ENCODE measurements around the gene BPGM.
A peak's percentile ranks its signal among the peaks of the same experiment; 100 is the strongest.
"Not testable (repeated sequence)": the region's sequence is repeated elsewhere in the genome, so short reads cannot be mapped to it uniquely, and the experiment has no call there.

The BPGM gene

DNA sequence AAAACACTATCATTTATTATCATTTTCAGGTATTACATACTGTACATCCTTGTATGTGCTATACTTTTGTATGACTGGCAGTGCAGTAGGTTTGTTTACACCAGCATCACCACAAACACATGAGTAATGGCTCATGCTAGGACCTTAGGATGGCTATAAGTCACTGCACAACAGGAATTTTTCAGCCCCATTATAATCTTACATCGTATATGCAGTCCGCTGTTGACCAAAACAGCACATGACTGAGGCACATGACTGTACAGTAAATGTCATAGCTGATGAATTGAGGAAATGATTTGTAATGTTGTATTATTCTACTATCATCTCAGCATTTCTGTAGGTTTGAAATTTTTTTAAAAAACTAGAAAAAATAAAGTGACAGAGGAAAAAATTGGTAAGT lies 38.6 kb downstream of the BPGM start:
- Histone ChIP-seq H3K4me1 (peaks cover under 1 to 19% (median 8%) of the 10 kb centered on the region in 10 experiments; a peak in 16 of 20 replicates), H3K27me3 (no peaks in the 10 kb centered on the region), H4K20me1 (no peaks in the 10 kb centered on the region), H3K9ac (no peak overlapping the region), H3K9me3 (replicated peaks in 1 of 11) (no peaks in the 10 kb centered on the region), H3K27ac (peak overlapping the region in 2 of 11 experiments; percentile 14 to 34; a peak in 2 of 22 replicates), H3K36me3 (peaks cover 0 to 8% (median 5%) of the 10 kb centered on the region in 11 experiments; a peak in 16 of 22 replicates), H3K4me2 (peak overlapping the region in 1 of 11 experiments; percentile 38; a peak in 1 of 22 replicates), H3K4me3 (no peak overlapping the region)
- no peak for TF ChIP-seq Cebpa-rat (IDR thresholded peaks at IDR 0.05)

DNA sequence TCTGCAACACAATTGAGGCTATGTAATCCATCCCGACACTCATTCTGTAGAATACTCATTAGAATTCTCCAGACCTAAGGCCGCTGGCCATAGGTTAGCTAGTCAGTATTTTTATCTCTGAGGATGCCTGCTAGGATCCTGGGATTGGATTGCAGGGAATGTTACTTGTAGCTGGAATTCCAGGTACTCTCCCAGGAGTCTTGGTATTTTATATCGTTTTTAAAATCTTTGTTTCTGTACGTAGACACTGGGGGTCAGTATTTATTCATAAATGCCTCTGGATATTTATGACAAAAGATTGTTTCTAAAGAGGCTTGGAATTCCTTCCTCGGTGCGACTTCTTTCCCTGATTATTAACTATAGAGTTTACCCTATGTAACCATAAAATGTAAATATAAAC lies 40.1 kb downstream of the BPGM start:
- Histone ChIP-seq H3K36me3 (no peaks in the 10 kb centered on the region), H3K4me1 (peaks cover 15 to 35% (median 23%) of the 10 kb centered on the region in 10 experiments), H3K4me2 (no peak overlapping the region), H4K20me1 (no peaks in the 10 kb centered on the region), H3K27ac (no peak overlapping the region), H3K9ac (no peak overlapping the region), H3K9me3 (replicated peaks in 1 of 11) (no peaks in the 10 kb centered on the region), H3K27me3 (no peaks in the 10 kb centered on the region), H3K4me3 (no peak overlapping the region)
- no peak for TF ChIP-seq Cebpa-rat (IDR thresholded peaks at IDR 0.05)

DNA sequence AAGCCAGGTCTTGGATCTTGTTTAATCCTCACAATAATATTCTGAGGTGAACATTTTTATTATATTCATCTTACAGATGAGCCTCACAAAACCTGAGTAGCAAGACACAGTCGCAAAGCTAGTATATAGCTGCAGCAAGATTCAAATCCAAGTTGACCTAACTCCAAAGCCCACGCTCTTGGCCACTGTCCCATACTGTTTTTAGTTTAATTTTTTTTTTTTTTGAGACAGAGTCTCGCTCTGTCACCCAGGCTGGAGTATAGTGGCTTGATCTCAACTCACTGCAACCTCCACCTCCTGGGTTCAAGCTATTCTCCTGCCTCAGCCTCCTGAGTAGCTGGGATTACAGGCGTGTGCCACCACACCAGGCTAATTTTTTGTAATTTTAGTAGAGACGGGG lies 42.9 kb downstream of the BPGM start:
- peak overlapping the region in 6 of 11 experiments; percentile 3 to 49 (median 26); a peak in 4 of 22 replicates for H3K4me2 ChIP-seq
- H3K27me3 ChIP-seq; H3K9ac ChIP-seq; H3K4me3 ChIP-seq; H4K20me1 ChIP-seq; H3K36me3 ChIP-seq; H3K9me3 ChIP-seq (replicated peaks in 1 of 11): not testable (repeated sequence)
- H3K27ac ChIP-seq = peak overlapping the region in 1 of 11 experiments; percentile 8; a peak in 2 of 22 replicates
- H3K4me1 ChIP-seq = peaks cover 20 to 44% (median 28%) of the 10 kb centered on the region in 10 experiments

DNA sequence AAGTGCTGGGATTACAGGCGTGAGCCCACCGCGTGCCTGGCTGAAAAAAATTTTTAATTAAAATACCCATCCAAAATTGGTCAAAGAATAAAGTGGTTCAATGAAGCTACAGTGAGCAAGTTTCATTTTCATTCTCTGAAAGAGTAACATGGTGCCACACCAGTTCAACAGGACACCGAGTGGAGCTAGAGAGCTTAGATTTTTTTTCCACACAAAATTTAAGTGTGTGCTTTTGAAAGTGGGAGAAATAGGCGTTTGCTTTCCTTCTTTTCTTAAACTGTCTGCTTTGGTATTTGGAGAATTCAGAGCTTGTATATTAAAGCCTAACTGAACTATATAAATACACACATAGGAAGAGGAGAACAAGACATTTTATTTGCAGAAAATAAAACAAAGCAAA lies 43.4 kb downstream of the BPGM start:
- Histone ChIP-seq H3K9ac (no peak overlapping the region; a peak in 1 of 22 replicates), H3K27ac (peak overlapping the region in 2 of 11 experiments; percentile 8 to 14; a peak in 3 of 22 replicates), H3K4me2 (peak overlapping the region in 10 of 11 experiments; percentile 8 to 52 (median 32); a peak in 13 of 22 replicates)

DNA sequence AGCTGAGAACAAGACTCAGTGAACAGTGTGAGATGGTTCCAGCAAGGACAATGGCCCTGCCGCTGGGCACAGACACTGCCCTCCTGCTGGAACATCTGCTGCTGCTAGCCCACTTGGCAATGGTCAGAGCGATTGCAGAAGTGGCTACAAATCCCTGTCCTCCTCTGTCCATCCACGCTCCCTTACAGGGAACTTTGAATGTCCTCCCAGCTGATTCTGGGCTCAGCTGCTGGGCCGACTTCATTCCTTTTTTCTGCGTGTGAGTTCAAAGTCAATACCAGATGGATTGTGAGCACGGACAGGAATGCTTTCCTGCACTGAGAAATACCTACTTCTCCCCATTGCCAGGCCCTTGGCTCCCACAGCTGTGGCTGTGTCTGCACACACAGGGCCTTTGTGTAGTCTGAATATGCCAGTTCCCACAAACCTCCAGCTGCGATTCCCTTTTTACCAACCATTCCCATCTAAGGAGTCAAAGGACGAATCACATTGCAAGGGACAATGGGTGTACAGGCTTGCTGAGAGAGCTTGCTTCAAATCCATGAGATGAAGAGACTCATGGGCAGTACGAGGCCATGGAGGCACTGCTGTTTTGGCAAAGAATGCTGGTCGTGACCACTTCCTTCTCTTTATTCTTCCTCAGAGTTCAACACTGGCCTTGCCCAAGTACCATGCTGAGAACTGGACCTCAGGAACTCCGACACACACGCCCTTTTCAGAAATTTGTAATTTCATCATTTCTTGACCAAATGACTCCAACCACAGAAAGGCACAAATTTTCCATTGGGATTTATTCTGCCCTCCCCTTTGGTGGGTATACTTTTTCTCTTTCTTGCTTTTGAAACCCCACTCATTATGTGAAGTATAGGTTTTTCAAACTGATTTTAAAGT lies 44.2 kb downstream of the BPGM start:
- no peak overlapping the region for H3K4me3 ChIP-seq
- H3K9ac ChIP-seq = no peak overlapping the region
- H3K4me1 ChIP-seq = peaks cover 20 to 38% (median 28%) of the 10 kb centered on the region in 10 experiments
- H4K20me1 ChIP-seq = no peaks in the 10 kb centered on the region
- peak overlapping the region; percentile 8 to 52 (median 33); a peak in 19 of 22 replicates for H3K4me2 ChIP-seq
- H3K9me3 ChIP-seq (replicated peaks in 1 of 11) = no peaks in the 10 kb centered on the region
- TF ChIP-seq Cebpa-rat (IDR thresholded peaks at IDR 0.05) = no peak
- H3K27ac ChIP-seq = peak overlapping the region in 1 of 11 experiments; percentile 14; a peak in 1 of 22 replicates
- H3K27me3 ChIP-seq = no peaks in the 10 kb centered on the region
- H3K36me3 ChIP-seq = no peaks in the 10 kb centered on the region

More for the DNA sequence above, 43.4 kb downstream of the BPGM start:
- Histone ChIP-seq H3K9me3 (replicated peaks in 1 of 11) (no peaks in the 10 kb centered on the region), H3K4me1 (peaks cover 20 to 44% (median 28%) of the 10 kb centered on the region in 10 experiments), H3K4me3 (no peak overlapping the region), H4K20me1 (no peaks in the 10 kb centered on the region), H3K27me3 (no peaks in the 10 kb centered on the region), H3K36me3 (no peaks in the 10 kb centered on the region)
- no peak for TF ChIP-seq Cebpa-rat (IDR thresholded peaks at IDR 0.05)

- peaks cover 20 to 38% (median 28%) of the 10 kb centered on the region in 10 experiments for H3K4me1 ChIP-seq
- no peaks in the 10 kb centered on the region for H3K36me3 ChIP-seq
- H3K27ac ChIP-seq = no peak overlapping the region
- H3K4me2 ChIP-seq = peak overlapping the region; percentile 20 to 64 (median 41); a peak in 16 of 22 replicates
- H4K20me1 ChIP-seq = no peaks in the 10 kb centered on the region
- no peak overlapping the region for H3K9ac ChIP-seq
- TF ChIP-seq Cebpa-rat (IDR thresholded peaks at IDR 0.05) = no peak
- H3K4me3 ChIP-seq = no peak overlapping the region
- H3K9me3 ChIP-seq (replicated peaks in 1 of 11) = no peaks in the 10 kb centered on the region
- no peaks in the 10 kb centered on the region for H3K27me3 ChIP-seq
These were observed 45.1 kb downstream of the BPGM start for GRCh38 chr7:134691546-134692343.

- Histone ChIP-seq H4K20me1 (no peaks in the 10 kb centered on the region), H3K4me3 (no peak overlapping the region), H3K36me3 (no peaks in the 10 kb centered on the region), H3K4me2 (peak overlapping the region; percentile 20 to 64 (median 41); a peak in 15 of 22 replicates), H3K9me3 (replicated peaks in 1 of 11) (no peaks in the 10 kb centered on the region), H3K4me1 (peaks cover 20 to 38% (median 28%) of the 10 kb centered on the region in 10 experiments), H3K27me3 (no peaks in the 10 kb centered on the region), H3K27ac (no peak overlapping the region), H3K9ac (no peak overlapping the region)
- no peak for TF ChIP-seq Cebpa-rat (IDR thresholded peaks at IDR 0.05)
These were observed 45.7 kb downstream of the BPGM start for GRCh38 chr7:134692344-134692705.

DNA sequence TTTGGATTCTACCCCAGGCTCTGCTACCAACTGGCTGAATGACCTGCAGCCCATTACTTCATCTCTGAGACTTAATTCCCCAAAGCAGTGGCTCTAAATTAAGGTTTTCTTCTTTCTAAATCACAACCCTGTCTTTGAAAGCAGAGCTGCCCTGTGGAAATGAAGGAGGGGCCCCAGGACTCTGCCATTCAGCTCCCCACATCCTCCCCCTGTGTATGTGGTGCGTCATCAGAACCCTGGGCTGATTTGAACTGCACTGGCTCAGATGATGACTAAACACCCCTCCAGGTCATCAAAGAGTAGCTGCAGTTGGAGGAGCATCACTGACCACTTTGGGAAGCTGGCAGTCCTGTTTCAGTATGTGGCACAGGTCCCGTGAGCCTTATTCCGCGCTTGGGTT lies 46.6 kb downstream of the BPGM start:
- no peaks in the 10 kb centered on the region for H3K9me3 ChIP-seq (replicated peaks in 1 of 11)
- no peak overlapping the region for H3K27ac ChIP-seq
- 0 out of 22 replicates have a peak overlapping the region, but pooled peaks of 1 of the 11 experiments have one; percentile 16 for H3K4me2 ChIP-seq
- no peaks in the 10 kb centered on the region for H3K27me3 ChIP-seq
- no peak for TF ChIP-seq Cebpa-rat (IDR thresholded peaks at IDR 0.05)
- H3K4me1 ChIP-seq = peaks cover 20 to 38% (median 28%) of the 10 kb centered on the region in 10 experiments
- no peaks in the 10 kb centered on the region for H4K20me1 ChIP-seq
- H3K36me3 ChIP-seq = no peaks in the 10 kb centered on the region
- no peak overlapping the region for H3K4me3 ChIP-seq
- no peak overlapping the region for H3K9ac ChIP-seq

DNA sequence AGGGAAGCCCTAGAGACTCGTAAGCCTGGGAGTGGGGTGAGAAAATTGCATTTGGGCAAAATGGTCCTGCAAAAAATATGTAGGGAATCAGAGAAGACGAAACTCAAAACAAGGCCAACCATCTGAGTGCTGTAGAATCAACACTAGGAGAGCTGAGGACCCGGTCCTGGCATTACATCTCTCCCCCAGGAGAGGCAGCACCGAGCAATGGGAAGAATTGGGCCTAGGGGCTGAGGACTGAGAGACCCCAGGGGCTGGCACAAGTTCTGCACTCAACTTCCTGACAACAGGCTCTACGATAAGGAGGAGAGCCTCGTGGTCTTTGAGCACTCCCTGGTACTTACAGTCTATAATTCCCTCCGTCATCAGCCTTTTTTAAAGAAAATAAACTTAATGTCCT lies 47.6 kb downstream of the BPGM start:
- H3K36me3 ChIP-seq = no peaks in the 10 kb centered on the region
- no peak overlapping the region for H3K9ac ChIP-seq
- no peaks in the 10 kb centered on the region for H3K27me3 ChIP-seq
- no peak overlapping the region for H3K27ac ChIP-seq
- no peak overlapping the region for H3K4me2 ChIP-seq
- no peaks in the 10 kb centered on the region for H3K9me3 ChIP-seq (replicated peaks in 1 of 11)
- no peak overlapping the region for H3K4me3 ChIP-seq
- no peaks in the 10 kb centered on the region for H4K20me1 ChIP-seq
- TF ChIP-seq Cebpa-rat (IDR thresholded peaks at IDR 0.05) = no peak
- H3K4me1 ChIP-seq = peaks cover 20 to 38% (median 28%) of the 10 kb centered on the region in 10 experiments
